NCI-H460 (cell line): ENCODE results near the gene ZFP64. TPM values are rescaled to one million over a fixed set of nuclear protein-coding genes. Genes with fewer than 3 reads are reported as not detected.
A peak's percentile ranks its signal among the peaks of the same experiment; 100 is the strongest.
"Not testable (repeated sequence)": the region's sequence is repeated elsewhere in the genome, so short reads cannot be mapped to it uniquely, and the experiment has no call there.

Experiments used
- DNase-seq: peaks from one replicate; pipeline ENCODE4 v3.0.0-alpha.2; 2016; ENCODE audit warnings: low read depth; ENCODE audit errors: extremely low read depth
- total RNA-seq: library from RNA; depleted of rRNA; stranded (reverse); fragments of >200 nt; shearing (Covaris generic); gene quantifications from 2 replicates; pipeline ENCODE4 v1.2.3, GENCODE V29; 2014

The ZFP64 gene
- total RNA-seq, 1 experiment from 2014 or later, result 35.9 TPM

DNA sequence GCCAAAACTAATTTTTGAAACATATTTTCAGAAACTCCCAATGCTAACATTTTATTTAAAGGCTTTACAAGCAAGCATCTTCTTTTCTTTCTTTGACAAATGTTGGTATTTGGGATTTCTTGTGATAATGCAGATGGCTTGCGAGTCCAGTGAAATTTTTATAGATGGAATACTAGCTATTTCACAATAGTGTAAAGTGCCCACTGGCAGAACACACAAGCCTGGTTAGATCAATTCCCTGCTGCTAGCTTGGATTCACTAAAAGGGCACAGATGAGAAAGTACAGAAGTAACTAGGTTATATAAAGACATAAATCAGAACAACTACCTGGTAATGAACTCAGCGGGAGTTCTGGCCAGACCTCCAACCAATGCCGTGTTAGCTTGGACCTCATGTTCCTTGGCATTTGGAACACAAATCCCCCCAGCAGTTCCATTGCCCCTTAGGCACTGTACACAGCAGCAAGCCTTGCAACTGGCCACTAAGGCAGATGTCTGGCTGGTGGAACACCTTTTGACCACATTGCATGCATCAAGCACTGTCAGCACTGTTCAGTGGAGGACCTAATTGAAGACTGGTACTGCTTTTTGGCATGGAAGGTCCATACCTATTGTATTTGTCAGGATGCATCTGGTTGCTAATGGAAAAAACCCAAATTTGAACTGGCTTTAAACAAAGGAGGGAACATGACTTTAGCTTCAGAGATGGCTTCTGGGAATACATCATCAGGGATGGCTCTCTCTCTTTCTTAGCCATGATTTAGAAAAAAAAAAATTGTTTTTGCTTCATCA lies 15.6 kb upstream of the ZFP64 start:
- no peak for DNase-seq

- no peak for DNase-seq
Measured at GRCh38 chr20:52204136-52204535, 12.6 kb upstream of the ZFP64 start.

DNA sequence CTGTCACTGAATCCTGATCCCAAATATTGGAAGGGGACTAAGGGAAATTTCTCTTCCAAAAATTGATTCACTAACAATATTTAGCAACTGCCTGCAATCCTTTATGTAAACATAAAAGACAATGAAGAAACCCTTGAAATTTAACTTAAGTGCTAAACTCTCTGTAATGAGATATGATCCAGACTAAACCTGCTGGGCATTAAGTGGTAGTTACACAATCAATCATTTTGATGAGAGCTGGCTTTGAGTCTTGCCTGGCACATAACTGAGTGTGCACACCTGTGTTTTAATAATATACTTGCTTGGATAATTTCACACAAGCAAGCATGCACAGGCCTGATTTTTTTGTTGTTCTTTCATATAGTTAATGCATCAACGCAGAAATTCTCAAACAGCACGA lies 9.8 kb upstream of the ZFP64 start:
- DNase-seq, result no peak

DNA sequence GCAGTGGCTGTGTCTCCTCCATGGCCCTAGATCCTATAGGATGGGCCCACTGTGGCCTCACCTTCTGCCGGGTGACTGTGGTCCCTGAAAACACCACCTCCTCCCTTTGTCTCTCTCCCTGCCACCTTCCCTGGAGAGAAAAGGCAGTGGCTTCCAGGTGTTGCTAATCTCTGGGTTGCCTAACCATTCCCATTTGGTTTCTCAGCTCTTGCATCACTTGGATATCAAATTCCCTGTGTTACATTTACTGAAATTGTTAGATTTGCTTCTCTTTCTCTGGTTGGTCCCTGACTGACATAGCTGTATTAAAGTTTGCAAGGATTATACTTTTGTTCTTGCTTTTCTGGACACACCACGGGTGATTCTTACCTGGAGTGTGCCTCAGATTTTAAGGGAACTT lies 9.3 kb upstream of the ZFP64 start:
- no peak for DNase-seq

- DNase-seq, result no peak
Measured at GRCh38 chr20:52196845-52197244, 5.3 kb upstream of the ZFP64 start.

DNA sequence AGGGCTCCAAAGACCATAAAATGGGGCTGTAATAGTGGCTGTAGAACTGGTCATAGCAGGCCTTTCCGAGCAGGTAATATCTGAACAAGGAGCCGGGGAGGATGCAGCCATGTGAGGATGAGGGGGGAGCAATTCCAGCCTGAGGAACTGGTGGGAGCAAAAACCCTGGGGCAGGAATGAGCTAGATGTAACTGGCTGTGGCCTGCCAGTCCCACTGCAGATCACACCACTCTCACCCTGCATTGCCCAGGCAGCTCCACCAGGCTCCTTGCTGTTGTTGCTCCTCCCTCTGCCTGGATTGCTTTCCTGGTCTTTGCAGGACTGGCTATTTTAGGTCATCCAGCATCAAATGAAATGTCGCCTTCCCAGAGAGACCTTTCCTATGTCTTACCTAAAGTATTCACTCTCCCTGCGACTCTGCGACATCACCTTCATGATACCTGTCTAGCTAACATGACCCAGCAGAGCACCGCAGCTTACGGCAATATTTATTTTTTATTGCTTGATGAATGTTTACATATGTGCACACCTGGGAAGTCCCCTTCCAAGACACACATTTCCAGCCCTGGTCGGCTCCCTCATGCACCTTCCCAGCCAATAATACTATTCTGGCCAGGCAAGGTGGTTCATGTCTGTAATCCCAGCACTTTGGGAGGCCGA lies 2.4 kb upstream of the ZFP64 start:
- no peak for DNase-seq

GRCh38 chr20:52193133-52193532 lies 1.6 kb upstream of the ZFP64 start:
- no peak for DNase-seq

- not testable (repeated sequence) for DNase-seq
Measured at GRCh38 chr20:52192719-52193007, 1.1 kb upstream of the ZFP64 start.

DNA sequence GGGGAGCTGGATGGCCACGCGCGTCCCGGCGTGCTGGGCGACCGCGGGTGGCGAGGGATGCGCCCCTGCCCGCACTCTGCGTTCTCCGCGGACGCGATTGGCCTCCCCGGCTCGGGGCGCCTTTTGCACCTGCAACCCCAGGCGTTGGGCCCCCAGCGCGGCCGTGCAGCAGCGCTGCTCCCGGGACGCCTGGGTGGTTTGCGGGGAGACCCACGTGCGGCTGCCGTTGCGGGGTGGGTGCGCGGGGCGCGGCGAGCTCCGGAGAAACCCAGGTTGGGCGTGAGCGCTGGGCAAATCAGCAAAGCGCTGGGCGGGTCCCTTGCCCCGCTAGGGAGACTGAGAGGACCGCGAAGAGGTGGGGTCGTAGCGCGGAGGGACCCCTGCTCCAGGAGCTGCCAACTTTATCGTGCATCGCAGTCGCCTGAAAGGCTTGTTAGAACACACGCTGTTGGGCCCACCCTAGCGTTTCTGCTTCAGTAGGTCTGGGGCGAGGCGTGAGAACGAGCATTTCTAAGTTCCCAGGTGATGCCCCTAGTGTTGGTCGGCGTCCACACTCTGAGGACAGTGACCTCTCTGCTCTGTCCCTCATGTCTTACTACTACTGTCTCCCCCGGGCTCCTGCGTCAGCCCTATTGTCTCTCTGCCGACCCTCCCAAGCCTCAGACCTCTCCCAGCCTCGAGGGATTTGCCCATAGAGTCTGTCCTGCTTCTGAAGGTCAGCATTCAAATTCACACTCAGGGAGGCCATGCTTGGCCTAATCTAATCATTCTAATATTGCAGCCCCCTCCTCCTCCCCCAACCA lies 538 bp upstream of the ZFP64 start:
- peak; percentile 33 for DNase-seq

DNA sequence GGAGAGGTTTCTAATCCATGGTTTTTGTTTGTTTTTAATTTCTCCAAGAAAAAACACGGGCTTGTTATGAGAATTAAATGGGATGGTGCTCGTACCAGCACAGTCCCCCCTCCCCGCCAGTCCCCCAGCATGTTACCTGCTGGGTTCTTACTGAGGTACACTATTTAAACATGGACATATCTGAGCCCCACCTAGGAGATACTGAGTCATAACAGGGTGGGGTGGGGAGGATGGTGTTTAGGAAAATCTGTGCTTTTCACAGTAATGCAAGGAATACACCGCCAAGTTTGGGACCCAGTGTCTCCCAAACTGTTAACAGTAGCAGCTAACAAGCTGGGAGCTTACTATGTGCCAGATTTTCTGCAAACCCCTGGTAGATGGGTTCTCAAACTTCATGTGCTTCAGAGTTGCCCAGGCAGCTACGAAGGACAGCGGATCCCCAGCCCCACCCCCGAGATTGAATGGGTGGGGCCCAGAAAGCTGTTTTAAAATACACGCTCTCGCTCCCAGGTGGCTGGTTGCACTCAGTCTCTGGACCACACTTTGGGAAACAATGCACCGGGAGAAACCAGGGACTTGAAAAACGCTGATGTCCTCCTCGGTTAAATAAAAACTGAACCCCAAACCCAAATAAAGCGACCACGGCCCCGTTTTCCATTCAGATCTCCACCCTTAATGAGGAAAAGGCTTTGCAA lies 995 bp downstream of the ZFP64 start:
- DNase-seq, result peak; percentile 20

DNA sequence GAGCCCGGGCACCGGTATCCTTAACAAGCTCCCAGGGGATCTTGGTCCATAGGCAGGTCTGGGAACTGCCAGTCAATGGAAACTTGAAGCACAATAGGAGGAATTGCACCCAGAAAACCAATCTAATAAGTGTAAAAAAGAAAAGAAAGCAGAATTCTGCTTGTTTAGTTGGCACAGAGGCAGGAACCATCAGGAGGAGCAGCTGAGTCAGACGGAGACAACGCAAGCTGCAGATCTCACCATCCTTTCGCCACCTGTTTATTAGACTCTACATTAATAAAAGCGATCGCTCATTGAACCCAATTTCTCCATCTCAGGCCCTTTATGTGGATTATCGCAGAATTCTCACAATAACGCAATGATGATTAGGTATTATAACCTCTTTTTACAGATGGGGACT lies 9.8 kb downstream of the ZFP64 start:
- DNase-seq, result no peak

GRCh38 chr20:52180180-52180840 lies 11.3 kb downstream of the ZFP64 start:
- DNase-seq, result no peak

DNA sequence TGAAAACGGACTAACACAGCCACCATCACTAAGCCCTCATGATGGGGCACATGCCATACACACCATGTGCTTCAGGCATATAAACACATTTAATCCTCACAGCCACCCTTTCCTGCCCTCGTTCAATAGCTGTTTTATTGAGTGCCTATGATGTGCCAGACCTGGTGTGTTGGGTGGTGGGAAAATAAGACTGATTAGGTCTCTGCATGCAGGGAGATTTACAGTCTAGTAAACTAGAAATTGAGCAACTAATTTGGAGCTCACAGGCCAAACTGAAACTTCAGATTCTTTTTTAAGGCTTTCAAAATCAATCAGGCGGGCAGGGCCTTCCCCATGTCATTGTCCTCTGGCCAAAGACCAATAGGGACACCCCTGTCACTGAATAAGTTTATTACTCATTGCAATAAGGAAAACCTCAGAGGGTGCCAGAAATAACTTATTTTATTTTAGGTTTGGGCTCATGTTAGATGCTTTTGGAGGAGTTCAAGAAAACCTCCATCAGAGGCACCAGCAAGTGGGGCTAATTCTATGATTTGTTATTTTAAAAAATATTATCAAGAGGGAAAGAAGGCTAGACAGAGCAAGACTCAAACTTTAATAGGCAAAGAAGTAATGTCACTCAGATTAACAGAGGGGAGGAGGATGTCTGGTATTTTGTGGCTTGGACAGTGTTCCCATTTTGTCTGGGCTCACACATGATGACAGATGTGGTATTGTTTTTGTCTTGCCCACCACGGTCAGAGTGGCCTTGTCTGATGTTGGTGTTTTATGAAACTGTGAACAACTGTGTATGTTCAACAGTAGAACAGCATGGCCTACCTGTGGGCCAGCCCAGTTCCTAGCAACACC lies 12.0 kb downstream of the ZFP64 start:
- DNase-seq, result no peak

DNA sequence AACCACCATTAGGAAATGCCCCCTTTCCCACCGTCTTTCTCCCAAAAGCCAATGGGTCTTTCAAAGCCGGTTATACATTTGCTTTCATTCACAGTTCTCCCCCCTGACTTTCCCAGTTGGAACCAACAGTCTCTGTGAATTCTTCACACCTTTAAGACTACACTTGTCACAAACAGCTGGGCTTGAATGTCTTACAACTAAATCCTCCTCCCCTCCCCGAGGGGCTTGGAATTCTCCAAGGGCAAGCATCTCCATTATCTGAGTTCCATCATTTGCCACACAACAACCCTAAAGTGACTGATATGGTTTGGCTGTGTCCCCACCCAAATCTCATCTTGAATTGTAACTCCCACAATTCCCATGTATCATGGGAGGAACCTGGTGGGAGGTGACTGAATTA lies 12.9 kb downstream of the ZFP64 start:
- no peak for DNase-seq

GRCh38 chr20:52175840-52176239 lies 15.7 kb downstream of the ZFP64 start:
- DNase-seq, result no peak

DNA sequence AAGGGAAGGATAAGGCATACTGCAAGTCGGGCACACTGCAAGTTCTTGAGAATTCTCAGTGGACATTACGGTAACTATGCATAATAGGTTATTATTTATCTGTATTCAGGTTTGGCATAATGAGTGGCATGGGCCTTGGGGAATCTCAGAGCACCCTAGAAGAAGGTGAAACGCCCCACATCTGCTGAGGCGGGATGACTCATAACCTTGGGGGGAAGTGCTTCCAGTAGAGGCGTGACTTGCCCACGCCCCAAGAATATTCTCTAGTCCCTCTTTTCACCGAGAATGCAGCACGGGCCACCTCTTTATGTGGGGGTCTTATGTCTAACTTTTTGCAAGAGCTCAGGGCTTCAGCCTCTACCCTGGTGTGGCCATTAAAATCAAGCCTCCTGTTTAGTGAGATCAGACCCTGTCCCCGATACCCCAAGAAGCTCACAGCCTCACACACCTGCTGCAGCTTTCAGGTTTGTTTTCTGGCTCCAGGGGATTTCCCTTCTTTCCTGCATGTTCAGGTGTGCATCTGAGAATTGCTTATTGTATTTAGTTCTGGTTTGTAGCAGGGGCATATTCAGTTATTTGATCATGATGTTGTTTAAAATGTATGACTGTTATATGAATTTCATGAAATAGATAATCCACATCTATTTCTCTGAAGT lies 19.1 kb downstream of the ZFP64 start:
- no peak for DNase-seq

- no peak for DNase-seq
Measured at GRCh38 chr20:52171025-52171424, 20.6 kb downstream of the ZFP64 start.

DNA sequence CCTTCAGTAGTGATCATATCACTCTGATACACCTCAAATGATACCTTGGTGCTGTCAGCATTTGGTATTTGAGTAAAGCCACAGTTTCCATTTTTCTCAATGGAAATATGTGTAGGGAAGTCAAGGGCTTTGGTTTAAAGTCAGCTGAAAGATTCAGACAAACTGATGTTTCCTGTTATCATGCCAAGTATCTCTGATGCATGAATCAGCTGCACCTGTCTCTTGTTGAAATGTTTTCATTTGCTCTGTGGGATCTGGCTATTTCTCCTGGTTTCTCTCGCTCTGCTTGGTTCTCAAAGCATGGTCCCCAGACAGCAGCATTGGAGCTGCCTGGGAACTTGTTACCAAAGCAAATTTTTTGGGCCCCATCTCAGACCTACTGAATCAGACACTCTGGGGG lies 23.5 kb downstream of the ZFP64 start:
- no peak for DNase-seq

- DNase-seq, result no peak
Measured at GRCh38 chr20:52167232-52167840, 24.2 kb downstream of the ZFP64 start.
